ENCODE measurements around the gene CTH.
"Not testable (repeated sequence)": the region's sequence is repeated elsewhere in the genome, so short reads cannot be mapped to it uniquely, and the experiment has no call there.

CTH gene

GRCh38 chr1:70415882-70416281 is 4.8 kb downstream of the CTH start:
- H2AFZ ChIP-seq (ENCODE audit: low read length): no peak overlapping the region
- H3K4me2 ChIP-seq (ENCODE audit: low read depth, low read length): no peak overlapping the region
- no peak for TF ChIP-seq EZH2phosphoT487 (IDR thresholded peaks at IDR 0.05; ENCODE audit: low read length)
- TF ChIP-seq CTCF (IDR thresholded peaks at IDR 0.05; ENCODE audit: low read length): no peak
- TF ChIP-seq EZH2 (optimal IDR thresholded peaks at IDR 0.05; ENCODE audit: low read depth, low read length): no peak
- no peaks in the 10 kb centered on the region for H3K36me3 ChIP-seq (replicated peaks; ENCODE audit: insufficient read depth, low read length)
- H3K4me1 ChIP-seq (ENCODE audit: low read length): peaks cover 11% of the 10 kb centered on the region; the same call in 1 of the 2 replicates
- 0 out of 2 replicates have a peak, but pooled peaks cover 2% of the 10 kb centered on the region for H3F3A ChIP-seq (ENCODE audit: insufficient read depth, low read length)
- no peak overlapping the region for H3K9ac ChIP-seq (ENCODE audit: low read length)
- no peak for DNase-seq
- no peaks in the 10 kb centered on the region for H3K79me2 ChIP-seq (ENCODE audit: low read length)
- H3K27ac ChIP-seq (ENCODE audit: low read length): no peak overlapping the region
- no peak overlapping the region for H3K4me3 ChIP-seq (ENCODE audit: low read length)
- H3K9me2 ChIP-seq (replicated peaks; ENCODE audit: insufficient read depth, low read length): no peaks in the 10 kb centered on the region
- no peaks in the 10 kb centered on the region for H4K20me1 ChIP-seq (ENCODE audit: insufficient read depth, low read length)
- no peaks in the 10 kb centered on the region for H3K27me3 ChIP-seq (replicated peaks; ENCODE audit: insufficient read depth, low read length)
- no peaks in the 10 kb centered on the region for H3K9me3 ChIP-seq (replicated peaks; ENCODE audit: insufficient read depth, low read length)

DNA sequence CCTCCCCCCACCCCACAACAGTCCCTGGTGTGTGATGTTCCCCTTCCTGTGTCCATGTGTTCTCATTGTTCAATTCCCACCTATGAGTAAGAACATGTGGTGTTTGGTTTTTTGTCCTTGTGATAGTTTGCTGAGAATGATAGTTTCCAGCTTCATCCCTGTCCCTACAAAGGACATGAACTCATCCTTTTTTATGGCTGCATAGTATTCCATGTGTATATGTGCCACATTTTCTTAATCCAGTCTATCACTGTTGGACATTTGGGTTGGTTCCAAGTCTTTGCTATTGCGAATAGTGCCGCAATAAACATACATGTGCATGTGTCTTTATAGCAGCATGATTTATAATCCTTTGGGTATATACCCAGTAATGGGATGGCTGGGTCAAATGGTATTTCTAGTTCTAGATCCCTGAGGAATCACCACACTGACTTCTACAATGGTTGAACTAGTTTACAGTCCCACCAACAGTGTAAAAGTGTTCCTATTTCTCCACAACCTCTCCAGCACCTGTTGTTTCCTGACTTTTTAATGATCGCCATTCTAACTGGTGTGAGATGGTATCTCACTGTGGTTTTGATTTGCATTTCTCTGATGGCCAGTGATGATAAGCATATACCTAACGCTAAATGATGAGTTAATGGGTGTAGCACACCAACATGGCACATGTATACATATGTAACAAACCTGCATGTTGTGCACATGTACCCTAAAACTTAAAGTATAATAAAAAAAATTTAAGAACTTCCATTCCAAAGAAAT is 8.1 kb downstream of the CTH start:
- not testable (repeated sequence) for H3K27ac ChIP-seq (ENCODE audit: low read length); H3K79me2 ChIP-seq (ENCODE audit: low read length); H2AFZ ChIP-seq (ENCODE audit: low read length); H4K20me1 ChIP-seq (ENCODE audit: insufficient read depth, low read length); H3K9me2 ChIP-seq (replicated peaks; ENCODE audit: insufficient read depth, low read length); H3K27me3 ChIP-seq (replicated peaks; ENCODE audit: insufficient read depth, low read length); DNase-seq; H3K9me3 ChIP-seq (replicated peaks; ENCODE audit: insufficient read depth, low read length); H3K4me2 ChIP-seq (ENCODE audit: low read depth, low read length); H3F3A ChIP-seq (ENCODE audit: insufficient read depth, low read length); H3K9ac ChIP-seq (ENCODE audit: low read length); H3K4me3 ChIP-seq (ENCODE audit: low read length); H3K36me3 ChIP-seq (replicated peaks; ENCODE audit: insufficient read depth, low read length); H3K4me1 ChIP-seq (ENCODE audit: low read length)

DNA sequence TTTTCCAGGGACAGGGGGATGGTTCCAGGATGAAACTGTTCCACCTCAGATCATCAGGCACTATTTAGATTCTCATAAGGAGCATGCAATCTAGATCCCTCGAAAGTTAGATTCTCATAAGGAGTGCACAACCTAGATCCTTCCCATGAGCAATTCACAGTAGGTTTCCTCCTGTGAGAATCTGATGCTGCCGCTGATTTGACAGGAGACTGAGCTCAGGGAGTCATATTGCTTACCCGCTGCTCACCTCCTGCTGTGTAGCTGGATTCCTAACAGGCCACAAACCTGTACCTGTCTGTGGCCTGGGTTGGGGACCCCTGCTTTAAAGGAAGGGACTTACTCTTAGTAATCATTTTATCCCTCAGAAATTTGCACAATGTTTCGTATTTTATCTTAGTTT is 9.3 kb downstream of the CTH start:
- DNase-seq: no peak
- Histone ChIP-seq H3K9ac (ENCODE audit: low read length) (no peak overlapping the region), H2AFZ (ENCODE audit: low read length) (no peak overlapping the region), H3K36me3 (replicated peaks; ENCODE audit: insufficient read depth, low read length) (no peaks in the 10 kb centered on the region), H3F3A (ENCODE audit: insufficient read depth, low read length) (no peaks in the 10 kb centered on the region), H3K9me3 (replicated peaks; ENCODE audit: insufficient read depth, low read length) (no peaks in the 10 kb centered on the region), H3K9me2 (replicated peaks; ENCODE audit: insufficient read depth, low read length) (no peaks in the 10 kb centered on the region), H4K20me1 (ENCODE audit: insufficient read depth, low read length) (no peaks in the 10 kb centered on the region), H3K4me1 (ENCODE audit: low read length) (0 out of 2 replicates have a peak, but pooled peaks cover 7% of the 10 kb centered on the region), H3K27ac (ENCODE audit: low read length) (no peak overlapping the region), H3K4me2 (ENCODE audit: low read depth, low read length) (no peak overlapping the region), H3K4me3 (ENCODE audit: low read length) (no peak overlapping the region), H3K79me2 (ENCODE audit: low read length) (no peaks in the 10 kb centered on the region), H3K27me3 (replicated peaks; ENCODE audit: insufficient read depth, low read length) (no peaks in the 10 kb centered on the region)
- no peak for TF ChIP-seq EZH2phosphoT487 (IDR thresholded peaks at IDR 0.05; ENCODE audit: low read length)

DNA sequence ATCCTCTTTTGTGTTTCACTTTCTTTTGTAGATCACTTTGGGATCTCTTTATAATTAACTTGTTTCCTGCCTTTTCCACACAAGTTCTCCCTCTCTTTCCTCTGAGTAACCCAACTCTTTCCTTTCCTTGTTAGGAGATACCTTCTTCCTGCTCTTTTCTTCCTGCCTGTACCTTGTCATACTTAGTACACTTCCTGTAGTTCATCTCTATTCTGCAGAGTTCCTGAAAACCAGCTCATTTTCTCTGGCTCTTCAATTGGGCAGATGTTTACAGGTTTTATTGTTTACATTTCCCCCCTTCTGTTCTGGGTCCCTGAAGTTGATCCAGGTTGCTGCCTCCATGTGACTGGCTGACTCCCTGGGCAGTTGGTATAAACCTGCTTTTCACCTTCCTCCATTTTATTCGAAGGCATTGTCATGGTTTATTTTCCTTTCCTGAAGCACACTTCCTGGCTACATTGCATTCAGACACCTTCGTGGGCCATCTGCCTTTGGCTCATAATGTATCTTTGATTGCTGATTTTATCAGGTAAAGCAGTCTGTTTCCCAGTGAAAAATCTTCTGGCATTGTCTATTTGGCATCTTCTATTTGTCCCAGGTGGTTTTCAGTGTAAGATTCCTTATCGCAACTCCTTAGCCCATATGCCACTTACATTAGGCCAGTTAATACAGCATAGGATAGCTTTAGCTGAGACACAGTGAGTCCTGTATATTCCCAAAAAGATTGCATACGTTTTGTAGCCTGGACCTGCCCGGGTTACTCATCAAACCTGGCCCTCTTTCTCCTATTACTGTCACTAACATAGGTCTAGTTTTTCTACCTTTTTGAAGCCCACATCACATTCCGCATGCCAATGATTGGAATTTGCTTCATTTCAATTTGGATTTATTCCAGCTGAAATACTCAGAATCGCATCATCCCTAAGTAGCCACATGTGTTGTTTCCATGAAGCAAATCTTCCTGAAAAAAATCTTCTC is 15.4 kb downstream of the CTH start:
- no peaks in the 10 kb centered on the region for H3K9me3 ChIP-seq (replicated peaks; ENCODE audit: insufficient read depth, low read length)
- no peak for TF ChIP-seq CTCF (IDR thresholded peaks at IDR 0.05; ENCODE audit: low read length)
- H3K27me3 ChIP-seq (replicated peaks; ENCODE audit: insufficient read depth, low read length): no peaks in the 10 kb centered on the region
- H3K79me2 ChIP-seq (ENCODE audit: low read length): no peaks in the 10 kb centered on the region
- no peak for DNase-seq
- H2AFZ ChIP-seq (ENCODE audit: low read length): 0 out of 2 replicates have a peak overlapping the region, but pooled peaks have one; percentile 15
- H3F3A ChIP-seq (ENCODE audit: insufficient read depth, low read length): no peaks in the 10 kb centered on the region
- no peaks in the 10 kb centered on the region for H4K20me1 ChIP-seq (ENCODE audit: insufficient read depth, low read length)
- no peak overlapping the region for H3K27ac ChIP-seq (ENCODE audit: low read length)
- no peak overlapping the region for H3K4me3 ChIP-seq (ENCODE audit: low read length)
- no peaks in the 10 kb centered on the region for H3K36me3 ChIP-seq (replicated peaks; ENCODE audit: insufficient read depth, low read length)
- H3K9me2 ChIP-seq (replicated peaks; ENCODE audit: insufficient read depth, low read length): no peaks in the 10 kb centered on the region
- no peak overlapping the region for H3K4me2 ChIP-seq (ENCODE audit: low read depth, low read length)
- no peak overlapping the region for H3K9ac ChIP-seq (ENCODE audit: low read length)
- H3K4me1 ChIP-seq (ENCODE audit: low read length): no peaks in the 10 kb centered on the region

All from MM.1S (cell line).